ENCODE results near the gene PRDM12. TPM values are rescaled to one million over a fixed set of nuclear protein-coding genes. Genes with fewer than 3 reads are reported as not detected.

The PRDM12 gene
- polyA plus RNA-seq, 1 experiment = not detected

GRCh38 chr9:130710822-130711352 is 46.5 kb downstream of the PRDM12 start:
- no peak overlapping the region for H3K4me3 ChIP-seq (ENCODE audit: low read depth, low read length)
- ChIA-PET CTCF (interaction anchor here (1.8 to 13.5 kb wide), 2 partner anchors 10 to 155 kb away, joined by 12 to 390 read pairs; no protein-coding TSS in a partner anchor), POLR2A (interaction anchor here (0.8 to 0.9 kb wide), 2 partner anchors 135 to 949 kb away, joined by 3 to 5 read pairs; no protein-coding TSS in a partner anchor)
- no peaks in the 10 kb centered on the region for H3K27me3 ChIP-seq (ENCODE audit: control insufficient read depth, insufficient read depth, low read length)
- no peak for DNase-seq (ENCODE audit: low read depth, low spot score)
- no peak for TF ChIP-seq CTCF (IDR thresholded peaks at IDR 0.05; ENCODE audit: low read depth, low read length)
- H3K27ac ChIP-seq (ENCODE audit: low read depth, low read length) = no peak overlapping the region
- H3K9me3 ChIP-seq (ENCODE audit: control insufficient read depth, insufficient read depth, low read length) = no peaks in the 10 kb centered on the region; the same call in 1 of the 2 replicates

GRCh38 chr9:130711469-130711868 is 47.1 kb downstream of the PRDM12 start:
- POLR2A ChIA-PET = interaction anchor here (0.8 kb wide), 1 partner anchor 950 kb away, joined by 5 read pairs; no protein-coding TSS in a partner anchor
- no peak for DNase-seq (ENCODE audit: low read depth, low spot score)
- Histone ChIP-seq H3K27me3 (ENCODE audit: control insufficient read depth, insufficient read depth, low read length) (no peaks in the 10 kb centered on the region), H3K9me3 (ENCODE audit: control insufficient read depth, insufficient read depth, low read length) (no peaks in the 10 kb centered on the region; the same call in 1 of the 2 replicates), H3K27ac (ENCODE audit: low read depth, low read length) (no peak overlapping the region), H3K4me3 (ENCODE audit: low read depth, low read length) (no peak overlapping the region)
- TF ChIP-seq CTCF (IDR thresholded peaks at IDR 0.05; ENCODE audit: low read depth, low read length) = no peak
- CTCF ChIA-PET = interaction anchor here (1.8 to 13.5 kb wide), 2 partner anchors 10 to 155 kb away, joined by 12 to 390 read pairs; no protein-coding TSS in a partner anchor

GRCh38 chr9:130712564-130713285 is 48.3 kb downstream of the PRDM12 start:
- no peaks in the 10 kb centered on the region for H3K27me3 ChIP-seq (ENCODE audit: control insufficient read depth, insufficient read depth, low read length)
- CTCF ChIA-PET = interaction anchor here (2.8 to 3.5 kb wide), 2 partner anchors 12 to 153 kb away, joined by 20 to 33 read pairs; no protein-coding TSS in a partner anchor
- peak overlapping the region; percentile 96 for H3K27ac ChIP-seq (ENCODE audit: low read depth, low read length)
- H3K9me3 ChIP-seq (ENCODE audit: control insufficient read depth, insufficient read depth, low read length) = no peaks in the 10 kb centered on the region; the same call in 1 of the 2 replicates
- peak overlapping the region; percentile 78 for H3K4me3 ChIP-seq (ENCODE audit: low read depth, low read length)
- peak; percentile 97 for DNase-seq (ENCODE audit: low read depth, low spot score)
- TF ChIP-seq CTCF (IDR thresholded peaks at IDR 0.05; ENCODE audit: low read depth, low read length) = no peak
- POLR2A ChIA-PET = no interaction called here

GRCh38 chr9:130713286-130713960 is 49.0 kb downstream of the PRDM12 start:
- ChIA-PET POLR2A (no interaction called here), CTCF (interaction anchor here (1.1 to 3.5 kb wide), 3 partner anchors 13 to 152 kb away, joined by 3 to 33 read pairs (median 20); no protein-coding TSS in a partner anchor)
- Histone ChIP-seq H3K27me3 (ENCODE audit: control insufficient read depth, insufficient read depth, low read length) (no peaks in the 10 kb centered on the region), H3K4me3 (ENCODE audit: low read depth, low read length) (peak overlapping the region; percentile 78), H3K9me3 (ENCODE audit: control insufficient read depth, insufficient read depth, low read length) (no peaks in the 10 kb centered on the region; the same call in 1 of the 2 replicates), H3K27ac (ENCODE audit: low read depth, low read length) (peak overlapping the region; percentile 96)
- no peak for TF ChIP-seq CTCF (IDR thresholded peaks at IDR 0.05; ENCODE audit: low read depth, low read length)
- no peak for DNase-seq (ENCODE audit: low read depth, low spot score)

Measured in AG04450 (cell line).